GM19238 (cell line): Measurements from ENCODE around the gene MARCHF10.

ENCODE experiments used
- DNase-seq: peaks from one replicate; pipeline ENCODE4 v3.0.0; 2011; ENCODE audit warnings: low spot score; ENCODE audit not compliant: insufficient read length

The MARCHF10 gene

GRCh38 chr17:62660629-62661118 is 147.4 kb downstream of the MARCHF10 start:
- DNase-seq = no peak

- DNase-seq = no peak
Observed at GRCh38 chr17:62658136-62658920, 149.8 kb downstream of the MARCHF10 start.

- no peak for DNase-seq
Observed at GRCh38 chr17:62657690-62658089, 150.4 kb downstream of the MARCHF10 start.

- no peak for DNase-seq
Observed at GRCh38 chr17:62657145-62657665, 150.9 kb downstream of the MARCHF10 start.

- DNase-seq = no peak
Observed at GRCh38 chr17:62656446-62656845, 151.7 kb downstream of the MARCHF10 start.

GRCh38 chr17:62655656-62656055 is 152.5 kb downstream of the MARCHF10 start:
- DNase-seq = no peak

- no peak for DNase-seq
Observed at GRCh38 chr17:62653826-62654761, 154.0 kb downstream of the MARCHF10 start.

GRCh38 chr17:62653002-62653825 is 154.9 kb downstream of the MARCHF10 start:
- peak; percentile 64 for DNase-seq

- no peak for DNase-seq
Observed at GRCh38 chr17:62652251-62653001, 155.7 kb downstream of the MARCHF10 start.
